HepG2 (cell line): ENCODE measurements around the gene PPP1R9B. TPM values are rescaled to one million over a fixed set of nuclear protein-coding genes. Genes with fewer than 3 reads are reported as not detected.
A peak's percentile ranks its signal among the peaks of the same experiment; 100 is the strongest.

Source experiments
- ATAC-seq: fragments of 200-7000 bp; cut with Tn5 transposase; 3 replicates; pipeline ENCODE4 v1.9.1; 2020; ENCODE audit warnings: mild to moderate bottlenecking, moderate library complexity
- BruUV-seq: library from RNA; stranded (reverse); fragments of 400-500 nt; replicated peaks from 2 replicates; lab custom pipeline; 2021; lab: Mats Ljungman, UMichigan
- CTCF ChIA-PET: fragments of 300-600 bp; formaldehyde crosslinking; extraction: SDS; loops from one replicate; lab custom pipeline; 2021; ENCODE audit warnings: low total read pairs, inconsistent platforms, low intra/inter-chr PET ratio; lab: Yijun Ruan, JAX
- POLR2A ChIA-PET: fragments of 350-600 bp; sonication (Branson Sonifier 250); formaldehyde crosslinking; loops from one replicate; lab custom pipeline; 2020; ENCODE audit warnings: antibody characterized with exemption, inconsistent platforms; lab: Yijun Ruan, JAX
- DNase-seq: peaks from one replicate; pipeline ENCODE4 v3.0.0-alpha.2; 2015; ENCODE audit warnings: low spot score
- FAIRE-seq: peaks from 3 replicates; lab custom pipeline; 2011; peaks lifted over from hg19 to GRCh38; lab: Jason Lieb, UNC
- H2AFZ ChIP-seq: one replicate; pipeline ENCODE4 v1.6.1; 2011; ENCODE audit warnings: low read length, inconsistent platforms
- H3K27ac ChIP-seq: fragments of 300-600 bp; 3 replicates; pipeline ENCODE4 v1.8.0; 2011; ENCODE audit warnings: mixed run types, mild to moderate bottlenecking, mixed read lengths, low read length, inconsistent platforms; ENCODE audit not compliant: insufficient read depth; ENCODE audit errors: extremely low read length
- H3K27me3 ChIP-seq, 2 experiments: fragments of 200-600 bp in 1 of 2; 2 replicates in 1 of 2; 3 replicates in 1 of 2; pipeline versions ENCODE4 v1.6.0 to v1.8.0; 2011; ENCODE audit warnings: low read length in 2 of 2, mild to moderate bottlenecking in 2 of 2, moderate library complexity in 2 of 2, inconsistent platforms in 1 of 2; ENCODE audit not compliant: insufficient read depth in 2 of 2, control insufficient read depth in 1 of 2
- H3K36me3 ChIP-seq, 2 experiments: fragments of 200-600 bp in 1 of 2; replicated peaks in 1 of 2; 2 replicates in 1 of 2; 3 replicates in 1 of 2; pipeline versions ENCODE4 v1.5.1 to v1.8.0; 2011; ENCODE audit warnings: low read length in 2 of 2, inconsistent platforms in 1 of 2; ENCODE audit not compliant: insufficient read depth in 2 of 2, control insufficient read depth in 1 of 2
- H3K4me1 ChIP-seq: 2 replicates; pipeline ENCODE4 v1.5.1; 2012; ENCODE audit warnings: low read length, inconsistent platforms; ENCODE audit not compliant: insufficient read depth
- H3K4me2 ChIP-seq: 2 replicates; pipeline ENCODE4 v1.6.0; 2011; ENCODE audit warnings: low read depth, low read length, inconsistent platforms
- H3K4me3 ChIP-seq, 3 experiments: fragments of 200-600 bp in 1 of 3; sonication (generic), shearing (Covaris generic) in 1 of 3; replicated peaks in 1 of 3; 2 replicates each; pipeline ENCODE4 v1.5.1; 2011 to 2016; ENCODE audit warnings: low read length in 3 of 3, inconsistent platforms in 2 of 3, low read depth in 2 of 3, mild to moderate bottlenecking in 2 of 3, control low read depth in 1 of 3, mixed read lengths in 1 of 3; ENCODE audit not compliant: insufficient read depth in 1 of 3
- H3K79me2 ChIP-seq: one replicate; pipeline ENCODE4 v1.6.1; 2011; ENCODE audit warnings: low read length, inconsistent platforms; ENCODE audit not compliant: insufficient read depth
- H3K9ac ChIP-seq: 2 replicates; pipeline ENCODE4 v1.6.0; 2011; ENCODE audit warnings: mild to moderate bottlenecking, low read depth, low read length, inconsistent platforms; ENCODE audit not compliant: insufficient read depth
- H3K9me3 ChIP-seq: 2 replicates; pipeline ENCODE4 v1.5.1; 2012; ENCODE audit warnings: mild to moderate bottlenecking, low read length
- H4K20me1 ChIP-seq: 2 replicates; pipeline ENCODE4 v1.6.0; 2011; ENCODE audit warnings: inconsistent platforms, mild to moderate bottlenecking, low read length, moderate library complexity; ENCODE audit not compliant: insufficient read depth
- EED ChIP-seq: sonication (generic); formaldehyde crosslinking; IDR thresholded peaks from 2 replicates; pipeline ENCODE4 v1.5.0; 2020; ENCODE audit warnings: mild to moderate bottlenecking, missing genetic modification reagents
- ISL2 ChIP-seq: sonication (generic); formaldehyde crosslinking; IDR thresholded peaks from 2 replicates; pipeline ENCODE4 v1.5.0; 2020; ENCODE audit warnings: missing genetic modification reagents
- PBX2 ChIP-seq: IDR thresholded peaks from 2 replicates; pipeline ENCODE4 v1.6.1; 2016; ENCODE audit warnings: control low read depth
- SALL1 ChIP-seq: sonication (generic); formaldehyde crosslinking; IDR thresholded peaks from 2 replicates; pipeline ENCODE4 v1.8.0; 2022; ENCODE audit warnings: mild to moderate bottlenecking, missing genetic modification reagents
- TSC22D2 ChIP-seq: sonication (generic); formaldehyde crosslinking; IDR thresholded peaks from 2 replicates; pipeline ENCODE4 v1.5.1; 2020; ENCODE audit warnings: missing genetic modification reagents, mild to moderate bottlenecking, borderline replicate concordance
- WIZ ChIP-seq: sonication (generic); formaldehyde crosslinking; IDR thresholded peaks from 2 replicates; pipeline ENCODE4 v1.5.1; 2020; ENCODE audit warnings: mild to moderate bottlenecking, missing genetic modification reagents
- ZNF646 ChIP-seq: sonication (generic); formaldehyde crosslinking; IDR thresholded peaks from 2 replicates; pipeline ENCODE4 v1.9.0; 2021; ENCODE audit warnings: mild to moderate bottlenecking, missing genetic modification reagents
- WGBS: methylation state at CpG from one replicate; pipeline ENCODE4 v1.1.6; 2017; ENCODE audit warnings: low lambda C conversion rate; 5-methylcytosine and 5-hydroxymethylcytosine counted together
- in situ Hi-C: cut with HindIII; loops from 2 replicates; pipeline ENCODE4 v1.10.0; 2017; ENCODE audit warnings: low pct_unique_long_range_greater_than_20kb; ENCODE audit not compliant: extremely low pct_ligation_motif_present
- intact Hi-C: fragments of 100-400 bp; cut with micrococcal nuclease; formaldehyde crosslinking; loops from one replicate; pipeline ENCODE4 v1.10.0; 2022; ENCODE audit not compliant: unreplicated experiment
- polyA plus RNA-seq, 8 experiments: library from polyadenylated mRNA; depleted of rRNA in 3 of 8; stranded (reverse) in 7 of 8; unstranded in 1 of 8; fragments of >200 nt; fragmentation: Illumina TruSeq in 4 of 8; extraction: Trizol in 4 of 8; gene quantifications; 2 replicates each; pipeline versions ENCODE4 v1.2.1 to v1.2.3, GENCODE V29; 2011 to 2016; ENCODE audit warnings: low read depth in 4 of 8, missing spikeins in 1 of 8, mixed read lengths in 1 of 8; ENCODE audit not compliant: insufficient read depth in 1 of 8
- total RNA-seq, 5 experiments: library from RNA; depleted of rRNA; stranded (reverse); fragments of >200 nt; fragmentation: Illumina TruSeq; extraction: Trizol; gene quantifications; 2 replicates each; pipeline ENCODE4 v1.2.3, GENCODE V29; 2016; ENCODE audit warnings: low read depth in 1 of 5

PPP1R9B gene
- total and polyA plus RNA-seq, 2 of the 13 experiments (the other 11 are each of a cell fraction or from before 2014, with no cell fraction given) = 9.4 to 15.8 TPM

GRCh38 chr17:50088952-50089825, 61.3 kb downstream of the PPP1R9B start:
- in situ Hi-C loops = loop anchor here (5.0 to 10.0 kb wide), 2 partner anchors 62 to 224 kb away; no protein-coding TSS in a partner anchor
- Histone ChIP-seq H3K4me3 (no peak overlapping the region), H3K4me2 (no peak overlapping the region), H3K9me3 (no peaks in the 10 kb centered on the region), H3K36me3 (no peaks in the 10 kb centered on the region), H4K20me1 (no peaks in the 10 kb centered on the region), H3K79me2 (no peaks in the 10 kb centered on the region), H3K27ac (no peak overlapping the region), H3K27me3 (peaks cover 6 to 28% of the 10 kb centered on the region in 2 experiments; a peak in 4 of 5 replicates), H3K9ac (no peak overlapping the region), H2AFZ (no peak overlapping the region), H3K4me1 (peaks cover 4% of the 10 kb centered on the region; the same call in 1 of the 2 replicates)
- BruUV-seq = no TSS peak
- CTCF ChIA-PET = interaction anchor here (3.5 kb wide), 1 partner anchor 62 kb away, joined by 71 read pairs; no protein-coding TSS in a partner anchor
- WGBS = 34% methylated on average over 23 of the region's 25 CpGs
- TF ChIP-seq SALL1 (no peak), EED (CRISPR knock-in tag) (0 out of 2 replicates have a peak, but pooled peaks have one; percentile 40)
- FAIRE-seq (no peak), ATAC-seq (no peak; the same call in 2 of the 3 replicates), DNase-seq (no peak)
- POLR2A ChIA-PET = no interaction called here
- intact Hi-C loops = loop anchor here (10.0 kb wide), 1 partner anchor 224 kb away; no protein-coding TSS in a partner anchor

GRCh38 chr17:50087912-50088405, 62.5 kb downstream of the PPP1R9B start:
- H2AFZ ChIP-seq = no peak overlapping the region
- FAIRE-seq (no peak), ATAC-seq (no peak), DNase-seq (no peak)
- H3K4me3 ChIP-seq = no peak overlapping the region
- H3K79me2 ChIP-seq = no peaks in the 10 kb centered on the region
- no peak overlapping the region for H3K4me2 ChIP-seq
- no peaks in the 10 kb centered on the region for H3K36me3 ChIP-seq
- no peaks in the 10 kb centered on the region for H3K4me1 ChIP-seq
- intact Hi-C loops = loop anchor here (1.0 to 10.0 kb wide), 2 partner anchors 61 to 223 kb away; no protein-coding TSS in a partner anchor
- no peak overlapping the region for H3K27ac ChIP-seq
- no peaks in the 10 kb centered on the region for H4K20me1 ChIP-seq
- POLR2A ChIA-PET = interaction anchor here (0.6 kb wide), 1 partner anchor 54 kb away, joined by 3 read pairs; no protein-coding TSS in a partner anchor
- in situ Hi-C loops = loop anchor here (5.0 to 10.0 kb wide), 2 partner anchors 61 to 223 kb away; no protein-coding TSS in a partner anchor
- CTCF ChIA-PET = interaction anchor here (0.9 to 3.5 kb wide), 3 partner anchors 57 to 226 kb away, joined by 3 to 71 read pairs (median 4); no protein-coding TSS in a partner anchor
- 43% methylated on average over 16 of the region's 19 CpGs for WGBS
- H3K27me3 ChIP-seq = peaks cover 6 to 24% of the 10 kb centered on the region in 2 experiments; a peak in 4 of 5 replicates
- no TSS peak for BruUV-seq
- H3K9me3 ChIP-seq = no peaks in the 10 kb centered on the region
- H3K9ac ChIP-seq = no peak overlapping the region
- TF ChIP-seq TSC22D2 (CRISPR knock-in tag) = no peak
- TF ChIP-seq ISL2 (CRISPR knock-in tag) = no peak
- TF ChIP-seq ZNF646 = no peak
- TF ChIP-seq PBX2 (CRISPR knock-in tag) = no peak
- TF ChIP-seq WIZ = no peak
